GM12891 (cell line): ENCODE data around the gene TRIM52.
A peak's percentile ranks its signal among the peaks of the same experiment; 100 is the strongest.

Experiments
- DNase-seq: peaks from one replicate; pipeline ENCODE4 v3.0.0; 2011; ENCODE audit warnings: low spot score; ENCODE audit not compliant: insufficient read length
- FAIRE-seq: peaks from 2 replicates; lab custom pipeline; 2011; peaks lifted over from hg19 to GRCh38; lab: Jason Lieb, UNC
- PAX5 ChIP-seq: IDR thresholded peaks from 2 replicates; pipeline ENCODE4 v1.6.1; 2011; ENCODE audit warnings: low read length, moderate library complexity, mild to moderate bottlenecking; ENCODE audit not compliant: insufficient read depth, severe bottlenecking
- POLR2A ChIP-seq: IDR thresholded peaks from 2 replicates; pipeline ENCODE4 v1.6.1; 2011; ENCODE audit warnings: low read depth, low read length, control low read depth
- POLR2AphosphoS5 ChIP-seq: IDR thresholded peaks from 2 replicates; pipeline ENCODE4 v1.6.1; 2011; ENCODE audit warnings: low read depth, low read length, control low read depth
- POU2F2 ChIP-seq: IDR thresholded peaks from 2 replicates; pipeline ENCODE4 v1.6.1; 2011; ENCODE audit warnings: low read depth, mild to moderate bottlenecking, control low read depth, low read length, moderate library complexity
- SPI1 ChIP-seq: IDR thresholded peaks from 2 replicates; pipeline ENCODE4 v1.6.1; 2011; ENCODE audit warnings: low read depth, low read length, control low read depth
- TAF1 ChIP-seq: IDR thresholded peaks from 2 replicates; pipeline ENCODE4 v1.6.1; 2011; ENCODE audit warnings: low read depth, low read length, control low read depth

TRIM52 gene

GRCh38 chr5:181232593-181232992 lies 28.4 kb downstream of the TRIM52 start:
- FAIRE-seq (no peak), DNase-seq (no peak)
- TF ChIP-seq POLR2A (no peak), TAF1 (no peak), POU2F2 (no peak), PAX5 (no peak), POLR2AphosphoS5 (no peak)

GRCh38 chr5:181231432-181231831 lies 29.5 kb downstream of the TRIM52 start:
- FAIRE-seq, result no peak
- DNase-seq, result no peak
- TF ChIP-seq PAX5 (no peak), POLR2AphosphoS5 (no peak), POU2F2 (no peak), POLR2A (no peak), TAF1 (no peak), SPI1 (no peak)

GRCh38 chr5:181230551-181230950 lies 30.4 kb downstream of the TRIM52 start:
- TF ChIP-seq POU2F2 (no peak), PAX5 (no peak), SPI1 (no peak), POLR2AphosphoS5 (no peak), POLR2A (no peak), TAF1 (no peak)
- DNase-seq, result no peak
- FAIRE-seq, result no peak

GRCh38 chr5:181229996-181230395 lies 30.9 kb downstream of the TRIM52 start:
- TF ChIP-seq POLR2A (no peak), POU2F2 (no peak), SPI1 (no peak), POLR2AphosphoS5 (no peak), PAX5 (no peak), TAF1 (no peak)
- FAIRE-seq (no peak), DNase-seq (no peak)

- DNase-seq, result no peak
- TF ChIP-seq PAX5 (no peak), POLR2A (peak; percentile 31; the same call in 1 of the 2 replicates), SPI1 (0 out of 2 replicates have a peak, but pooled peaks have one; percentile 0)
- peak; percentile 38 for FAIRE-seq
These were observed 36.3 kb downstream of the TRIM52 start for GRCh38 chr5:181224390-181225229.

GRCh38 chr5:181223729-181224389 lies 37.1 kb downstream of the TRIM52 start:
- TF ChIP-seq POLR2AphosphoS5 (no peak), TAF1 (no peak), POLR2A (no peak), POU2F2 (no peak), SPI1 (0 out of 2 replicates have a peak, but pooled peaks have one; percentile 6), PAX5 (no peak)
- peak; percentile 47 for FAIRE-seq
- DNase-seq, result no peak

- TF ChIP-seq SPI1, result peak; percentile 69
- peak; percentile 74 for TF ChIP-seq POU2F2
- peak; percentile 84 for TF ChIP-seq TAF1
- TF ChIP-seq PAX5, result no peak
- TF ChIP-seq POLR2A, result peak; percentile 88
- TF ChIP-seq POLR2AphosphoS5, result peak; percentile 96
- DNase-seq (peak; percentile 80), FAIRE-seq (peak; percentile 95)
These were observed 37.8 kb downstream of the TRIM52 start, which contains the start of gene TRIM41 for GRCh38 chr5:181223058-181223728. Gene TRIM41 (plus strand): TSS chr5:181223281. CDS start chr5:181224000, 719 bp downstream.

GRCh38 chr5:181222630-181223057 lies 38.3 kb downstream of the TRIM52 start:
- FAIRE-seq (no peak), DNase-seq (no peak)
- no peak for TF ChIP-seq POU2F2
- no peak for TF ChIP-seq TAF1
- TF ChIP-seq POLR2AphosphoS5, result no peak
- TF ChIP-seq SPI1, result no peak
- TF ChIP-seq POLR2A, result no peak
- no peak for TF ChIP-seq PAX5

- FAIRE-seq (peak; percentile 87), DNase-seq (no peak)
- TF ChIP-seq POU2F2, result peak; percentile 3; the same call in 1 of the 2 replicates
- no peak for TF ChIP-seq SPI1
- 0 out of 2 replicates have a peak, but pooled peaks have one; percentile 8 for TF ChIP-seq TAF1
These were observed 38.9 kb downstream of the TRIM52 start for GRCh38 chr5:181221792-181222629.

GRCh38 chr5:181221105-181221791 lies 39.7 kb downstream of the TRIM52 start:
- TF ChIP-seq PAX5 (no peak), TAF1 (no peak), SPI1 (no peak), POU2F2 (no peak), POLR2AphosphoS5 (no peak), POLR2A (no peak)
- DNase-seq (no peak), FAIRE-seq (no peak)
